WERI-Rb-1 (cell line): ENCODE data around the gene AADACL4.

Experiments
- DNase-seq: peaks from one replicate; pipeline ENCODE4 v3.0.0-alpha.2; 2020
- H3K27ac ChIP-seq: fragments of 250-450 bp; sonication (Bioruptor Pico); 2 replicates; pipeline ENCODE4 v1.5.1; 2020; ENCODE audit warnings: mild to moderate bottlenecking, moderate library complexity
- H3K27me3 ChIP-seq: fragments of 250-450 bp; sonication (Bioruptor Pico); 2 replicates; pipeline ENCODE4 v1.5.1; 2021; ENCODE audit warnings: mild to moderate bottlenecking, low read depth, moderate library complexity; ENCODE audit not compliant: insufficient read depth, severe bottlenecking
- H3K36me3 ChIP-seq: fragments of 250-450 bp; sonication (Bioruptor Pico); 2 replicates; pipeline ENCODE4 v1.5.1; 2020; ENCODE audit warnings: mild to moderate bottlenecking, moderate library complexity
- H3K4me3 ChIP-seq: 2 replicates; pipeline ENCODE4 v1.5.1; 2011; ENCODE audit warnings: low read depth, mild to moderate bottlenecking, control low read depth, low read length
- H3K9me3 ChIP-seq: fragments of 250-450 bp; sonication (Bioruptor Pico); 2 replicates; pipeline ENCODE4 v1.5.1; 2021; ENCODE audit warnings: mild to moderate bottlenecking, moderate library complexity; ENCODE audit not compliant: severe bottlenecking
- CTCF ChIP-seq: IDR thresholded peaks from 2 replicates; pipeline ENCODE4 v1.5.1; 2011; ENCODE audit warnings: low read depth, mild to moderate bottlenecking, control low read depth, inconsistent platforms, low read length

The AADACL4 gene

GRCh38 chr1:12601700-12602658 lies 41.9 kb upstream of the AADACL4 start:
- H3K27ac ChIP-seq, result no peak overlapping the region
- H3K36me3 ChIP-seq, result no peaks in the 10 kb centered on the region
- TF ChIP-seq CTCF, result no peak
- H3K4me3 ChIP-seq, result no peak overlapping the region
- no peaks in the 10 kb centered on the region for H3K9me3 ChIP-seq
- no peaks in the 10 kb centered on the region for H3K27me3 ChIP-seq
- DNase-seq, result no peak

GRCh38 chr1:12602659-12603024 lies 41.2 kb upstream of the AADACL4 start:
- Histone ChIP-seq H3K9me3 (no peaks in the 10 kb centered on the region), H3K36me3 (no peaks in the 10 kb centered on the region), H3K27ac (no peak overlapping the region)

GRCh38 chr1:12603224-12603623 lies 40.7 kb upstream of the AADACL4 start:
- Histone ChIP-seq H3K9me3 (no peaks in the 10 kb centered on the region), H3K27me3 (no peaks in the 10 kb centered on the region), H3K27ac (no peak overlapping the region), H3K4me3 (no peak overlapping the region), H3K36me3 (no peaks in the 10 kb centered on the region)
- TF ChIP-seq CTCF, result no peak
- no peak for DNase-seq

More at GRCh38 chr1:12602659-12603024, 41.2 kb upstream of the AADACL4 start:
- no peak for DNase-seq
- no peak for TF ChIP-seq CTCF
- Histone ChIP-seq H3K27me3 (no peaks in the 10 kb centered on the region), H3K4me3 (no peak overlapping the region)

- Histone ChIP-seq H3K27me3 (peaks cover 3% of the 10 kb centered on the region), H3K4me3 (no peak overlapping the region), H3K9me3 (no peaks in the 10 kb centered on the region), H3K36me3 (no peaks in the 10 kb centered on the region), H3K27ac (no peak overlapping the region)
- DNase-seq, result peak; percentile 79
- TF ChIP-seq CTCF, result no peak
Observed at GRCh38 chr1:12604114-12604874, 39.6 kb upstream of the AADACL4 start.

- Histone ChIP-seq H3K9me3 (no peaks in the 10 kb centered on the region), H3K4me3 (no peak overlapping the region), H3K27me3 (peaks cover 6% of the 10 kb centered on the region), H3K27ac (no peak overlapping the region), H3K36me3 (no peaks in the 10 kb centered on the region)
- no peak for DNase-seq
- TF ChIP-seq CTCF, result no peak
Observed at GRCh38 chr1:12604986-12605385, 38.9 kb upstream of the AADACL4 start.
